Loucy (cell line): ENCODE data around the gene EXOG.

ENCODE experiments used
- H2AFZ ChIP-seq: fragments of 200-600 bp; sonication (generic); 2 replicates; pipeline ENCODE4 v1.6.0; 2016; ENCODE audit warnings: antibody characterized with exemption, mild to moderate bottlenecking, low read length, moderate library complexity
- H3F3A ChIP-seq: fragments of 200-600 bp; 2 replicates; pipeline ENCODE4 v1.6.0; 2016; ENCODE audit warnings: antibody characterized with exemption, low read depth, mild to moderate bottlenecking
- H3K27me3 ChIP-seq: fragments of 200-600 bp; sonication (generic); 2 replicates; pipeline ENCODE4 v1.6.1; 2014; ENCODE audit warnings: low read length, mild to moderate bottlenecking; ENCODE audit not compliant: insufficient read depth, poor library complexity, severe bottlenecking
- H3K36me3 ChIP-seq: fragments of 200-600 bp; sonication (generic); 2 replicates; pipeline ENCODE4 v1.6.1; 2016; ENCODE audit warnings: low read length; ENCODE audit not compliant: insufficient read depth
- H3K4me1 ChIP-seq: fragments of 200-600 bp; sonication (generic); 2 replicates; pipeline ENCODE4 v1.5.1; 2014; ENCODE audit warnings: low read length, mild to moderate bottlenecking; ENCODE audit not compliant: insufficient read depth, poor library complexity, severe bottlenecking
- H3K4me2 ChIP-seq: fragments of 200-600 bp; sonication (generic); 2 replicates; pipeline ENCODE4 v1.6.0; 2014; ENCODE audit warnings: antibody characterized with exemption, low read length, low read depth, mild to moderate bottlenecking; ENCODE audit not compliant: poor library complexity, severe bottlenecking
- H3K4me3 ChIP-seq: fragments of 200-600 bp; sonication (generic); 2 replicates; pipeline ENCODE4 v1.5.1; 2014; ENCODE audit warnings: low read length, mild to moderate bottlenecking, mixed read lengths; ENCODE audit not compliant: poor library complexity, severe bottlenecking
- H3K79me2 ChIP-seq: fragments of 200-600 bp; sonication (generic); 2 replicates; pipeline ENCODE4 v1.6.1; 2014; ENCODE audit warnings: low read length; ENCODE audit not compliant: insufficient read depth
- H3K9ac ChIP-seq: fragments of 200-600 bp; sonication (generic); 2 replicates; pipeline ENCODE4 v1.6.0; 2014; ENCODE audit warnings: mild to moderate bottlenecking, low read depth, low read length, moderate library complexity; ENCODE audit not compliant: poor library complexity, severe bottlenecking
- H3K9me2 ChIP-seq: fragments of 200-600 bp; sonication (generic); replicated peaks from 2 replicates; pipeline ENCODE4 v1.6.1; 2016; ENCODE audit warnings: low read depth, low read length, mixed read lengths
- H3K9me3 ChIP-seq: fragments of 200-600 bp; sonication (generic); 2 replicates; pipeline ENCODE4 v1.6.1; 2014; ENCODE audit warnings: mild to moderate bottlenecking, antibody characterized with exemption, low read length, low read depth; ENCODE audit not compliant: insufficient read depth
- H4K20me1 ChIP-seq: fragments of 200-600 bp; sonication (generic); 2 replicates; pipeline ENCODE4 v1.6.0; 2014; ENCODE audit warnings: antibody characterized with exemption, low read length, mild to moderate bottlenecking; ENCODE audit not compliant: insufficient read depth, poor library complexity, severe bottlenecking
- CTCF ChIP-seq: fragments of 200-600 bp; sonication (generic); conservative IDR thresholded peaks from 2 replicates; pipeline ENCODE4 v1.5.1; 2014; ENCODE audit warnings: mild to moderate bottlenecking, antibody characterized with exemption, low read length
- EZH2phosphoT487 ChIP-seq: fragments of 200-600 bp; IDR thresholded peaks from 2 replicates; pipeline ENCODE4 v1.6.1; 2018; ENCODE audit warnings: antibody characterized with exemption, mild to moderate bottlenecking, moderate library complexity, borderline replicate concordance

EXOG gene

GRCh38 chr3:38471260-38471857 is 24.8 kb upstream of the EXOG start:
- TF ChIP-seq CTCF: no peak
- TF ChIP-seq EZH2phosphoT487: no peak
- Histone ChIP-seq H3K36me3 (no peaks in the 10 kb centered on the region), H3K9ac (no peak overlapping the region), H3F3A (no peaks in the 10 kb centered on the region), H3K27me3 (no peaks in the 10 kb centered on the region), H3K4me2 (no peak overlapping the region), H3K9me3 (peaks cover 15% of the 10 kb centered on the region; the same call in 1 of the 2 replicates), H4K20me1 (no peaks in the 10 kb centered on the region), H3K4me1 (no peaks in the 10 kb centered on the region), H3K9me2 (no peaks in the 10 kb centered on the region), H3K79me2 (peaks cover 11% of the 10 kb centered on the region; the same call in 1 of the 2 replicates), H3K4me3 (no peak overlapping the region), H2AFZ (no peak overlapping the region)

- H3K9me2 ChIP-seq: no peaks in the 10 kb centered on the region
- H3K36me3 ChIP-seq: no peaks in the 10 kb centered on the region
- no peaks in the 10 kb centered on the region for H3F3A ChIP-seq
- peaks cover 15% of the 10 kb centered on the region; the same call in 1 of the 2 replicates for H3K9me3 ChIP-seq
- no peaks in the 10 kb centered on the region for H4K20me1 ChIP-seq
- TF ChIP-seq CTCF (no peak), EZH2phosphoT487 (no peak)
- H3K4me1 ChIP-seq: no peaks in the 10 kb centered on the region
- H3K79me2 ChIP-seq: peaks cover 11% of the 10 kb centered on the region; the same call in 1 of the 2 replicates
- no peak overlapping the region for H3K4me2 ChIP-seq
- H3K9ac ChIP-seq: no peak overlapping the region
- H3K4me3 ChIP-seq: no peak overlapping the region
- H2AFZ ChIP-seq: no peak overlapping the region
- no peaks in the 10 kb centered on the region for H3K27me3 ChIP-seq
These were observed 23.8 kb upstream of the EXOG start for GRCh38 chr3:38472342-38472741.

- no peaks in the 10 kb centered on the region for H3K9me2 ChIP-seq
- peaks cover 15% of the 10 kb centered on the region; the same call in 1 of the 2 replicates for H3K9me3 ChIP-seq
- H3K79me2 ChIP-seq: peaks cover 11% of the 10 kb centered on the region; the same call in 1 of the 2 replicates
- H3K4me1 ChIP-seq: no peaks in the 10 kb centered on the region
- H2AFZ ChIP-seq: no peak overlapping the region
- no peaks in the 10 kb centered on the region for H3K27me3 ChIP-seq
- no peak for TF ChIP-seq CTCF
- no peak for TF ChIP-seq EZH2phosphoT487
- H3K9ac ChIP-seq: no peak overlapping the region
- H3K36me3 ChIP-seq: no peaks in the 10 kb centered on the region
- H3F3A ChIP-seq: no peaks in the 10 kb centered on the region
- H3K4me3 ChIP-seq: no peak overlapping the region
- H3K4me2 ChIP-seq: no peak overlapping the region
- no peaks in the 10 kb centered on the region for H4K20me1 ChIP-seq
These were observed 22.9 kb upstream of the EXOG start for GRCh38 chr3:38473229-38473628.
